CD4-positive, alpha-beta T cell treated with Interleukin-2 at 100 ng/mL for 4 hours (primary cell): ENCODE data around the gene ZSWIM8.
"Not testable (repeated sequence)": the region's sequence is repeated elsewhere in the genome, so short reads cannot be mapped to it uniquely, and the experiment has no call there.

ENCODE experiments used
- DNase-seq: peaks from one replicate; pipeline ENCODE4 v3.0.0-alpha.2; 2020; ENCODE audit warnings: low spot score

Gene ZSWIM8

DNA sequence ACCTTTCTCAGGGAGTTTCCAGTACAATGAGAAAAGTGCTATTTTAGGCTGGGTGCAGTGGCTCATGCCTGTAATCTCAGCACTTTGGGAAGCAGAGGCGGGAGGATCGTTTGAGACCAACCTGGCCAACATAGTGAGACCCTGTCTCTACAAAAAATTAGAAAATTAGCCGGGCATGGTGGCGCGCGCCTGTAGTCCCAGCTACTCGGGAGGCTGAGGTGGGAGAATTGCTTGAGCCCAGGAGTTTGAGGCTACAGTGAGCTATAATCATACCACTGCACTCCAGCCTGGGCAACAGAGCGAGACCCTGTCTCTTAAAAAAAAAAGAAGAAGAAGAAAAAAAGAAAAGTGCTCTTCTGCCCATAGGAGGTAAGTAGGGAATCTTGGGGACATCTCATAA is 10.6 kb downstream of the ZSWIM8 start:
- DNase-seq: not testable (repeated sequence)

GRCh38 chr10:73796766-73797165 is 11.4 kb downstream of the ZSWIM8 start:
- no peak for DNase-seq

GRCh38 chr10:73797324-73798025 is 12.1 kb downstream of the ZSWIM8 start:
- no peak for DNase-seq

GRCh38 chr10:73798087-73798486 is 12.7 kb downstream of the ZSWIM8 start:
- DNase-seq: no peak

GRCh38 chr10:73798927-73799560 is 13.6 kb downstream of the ZSWIM8 start:
- DNase-seq: no peak

DNA sequence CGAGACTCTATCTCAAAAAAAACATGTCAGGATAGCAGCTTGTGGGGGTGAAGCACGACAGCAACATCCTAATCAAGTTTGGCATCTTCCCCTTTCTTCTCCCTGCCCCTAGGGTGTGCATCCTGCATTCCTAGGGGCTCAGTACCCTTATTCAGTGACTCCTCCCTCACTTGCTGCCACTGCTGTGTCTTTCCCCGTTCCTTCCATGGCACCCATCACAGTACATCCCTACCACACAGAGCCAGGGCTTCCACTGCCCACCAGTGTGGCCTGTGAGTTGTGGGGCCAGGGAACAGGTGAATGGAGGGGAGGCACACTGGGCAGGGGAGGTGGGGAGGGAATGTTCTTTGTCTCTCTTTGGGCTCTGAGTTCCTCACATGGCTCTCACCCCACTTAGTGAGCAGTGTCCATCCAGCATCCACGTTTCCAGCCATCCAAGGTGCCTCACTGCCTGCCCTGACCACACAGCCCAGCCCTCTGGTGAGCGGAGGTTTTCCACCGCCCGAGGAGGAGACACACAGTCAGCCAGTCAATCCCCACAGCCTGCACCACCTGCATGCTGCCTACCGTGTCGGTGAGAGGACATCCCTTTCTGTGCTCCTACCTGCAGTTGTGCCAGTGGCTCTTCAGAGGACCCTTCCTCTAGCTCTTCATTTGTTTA is 14.6 kb downstream of the ZSWIM8 start:
- no peak for DNase-seq

DNA sequence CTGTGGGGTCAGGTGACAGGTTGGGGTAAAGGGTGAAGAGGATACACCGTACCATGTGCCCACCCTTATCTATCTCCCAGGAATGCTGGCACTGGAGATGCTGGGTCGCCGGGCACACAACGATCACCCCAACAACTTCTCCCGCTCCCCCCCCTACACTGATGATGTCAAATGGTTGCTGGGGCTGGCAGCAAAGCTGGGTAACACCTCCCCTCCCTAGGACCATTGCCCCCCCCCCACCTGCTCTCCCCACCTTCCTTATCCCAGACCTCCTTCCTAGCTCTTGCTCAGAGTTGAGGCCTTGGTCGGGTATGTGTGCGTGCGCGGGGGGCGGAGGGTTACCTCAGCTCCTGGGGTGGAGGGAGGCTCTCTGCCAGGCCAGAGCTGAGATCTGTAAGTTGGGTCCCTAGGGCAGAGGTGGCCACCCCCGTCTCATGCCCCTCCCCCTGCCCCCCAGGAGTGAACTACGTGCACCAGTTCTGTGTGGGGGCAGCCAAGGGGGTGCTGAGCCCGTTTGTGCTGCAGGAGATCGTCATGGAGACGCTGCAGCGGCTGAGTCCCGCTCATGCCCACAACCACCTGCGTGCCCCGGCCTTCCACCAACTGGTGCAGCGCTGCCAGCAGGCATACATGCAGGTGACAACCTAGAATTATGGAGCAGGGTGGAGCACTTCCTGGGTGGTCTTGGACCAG is 15.3 kb downstream of the ZSWIM8 start:
- DNase-seq: no peak

DNA sequence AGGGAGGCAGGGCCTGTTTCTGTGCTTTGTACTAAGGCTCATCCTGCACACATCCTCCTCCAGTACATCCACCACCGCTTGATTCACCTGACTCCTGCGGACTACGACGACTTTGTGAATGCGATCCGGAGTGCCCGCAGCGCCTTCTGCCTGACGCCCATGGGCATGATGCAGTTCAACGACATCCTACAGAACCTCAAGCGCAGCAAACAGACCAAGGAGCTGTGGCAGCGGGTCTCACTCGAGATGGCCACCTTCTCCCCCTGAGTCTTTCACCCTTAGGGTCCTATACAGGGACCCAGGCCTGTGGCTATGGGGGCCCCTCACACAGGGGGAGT is 15.8 kb downstream of the ZSWIM8 start:
- DNase-seq: no peak

- no peak for DNase-seq
Observed at GRCh38 chr10:73802276-73802991, 17.0 kb downstream of the ZSWIM8 start.

GRCh38 chr10:73803680-73804286 is 18.4 kb downstream of the ZSWIM8 start:
- no peak for DNase-seq

DNA sequence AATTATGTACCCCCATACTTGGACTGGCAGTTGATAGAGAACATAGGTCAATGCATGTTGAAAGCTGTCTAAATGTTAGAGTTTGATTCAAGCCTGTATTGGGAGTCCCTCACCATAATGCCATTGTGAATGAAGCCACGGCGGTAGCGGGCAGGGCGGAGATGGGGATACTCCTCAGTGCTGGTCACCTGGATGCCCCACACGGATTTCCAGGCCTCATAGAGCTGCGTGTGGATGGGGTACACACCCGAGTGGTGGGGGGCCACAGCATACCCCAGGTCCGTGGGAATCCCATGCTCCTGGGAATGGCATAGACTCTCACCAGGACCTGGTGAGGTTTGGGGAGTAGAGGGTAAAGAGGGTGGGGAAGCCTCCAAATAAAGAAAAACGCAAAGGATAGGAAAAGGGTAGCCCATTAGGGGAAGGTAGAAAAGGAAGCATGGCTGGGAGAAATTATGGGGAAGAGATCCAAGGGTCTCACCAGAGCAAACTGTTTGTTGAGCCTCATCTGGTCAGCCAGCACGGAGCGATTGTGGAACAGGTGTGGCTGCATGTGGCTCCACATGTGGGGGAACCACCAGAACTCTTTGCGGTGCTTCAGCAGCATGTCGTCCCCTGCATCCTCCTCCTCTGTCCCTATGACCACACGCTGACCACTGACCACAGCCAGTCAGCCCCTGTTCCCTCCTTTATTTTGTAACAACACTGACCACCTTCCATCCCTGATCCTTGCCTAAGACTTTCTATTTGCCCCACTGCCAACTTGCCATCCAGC is 21.0 kb downstream of the ZSWIM8 start:
- no peak for DNase-seq

DNA sequence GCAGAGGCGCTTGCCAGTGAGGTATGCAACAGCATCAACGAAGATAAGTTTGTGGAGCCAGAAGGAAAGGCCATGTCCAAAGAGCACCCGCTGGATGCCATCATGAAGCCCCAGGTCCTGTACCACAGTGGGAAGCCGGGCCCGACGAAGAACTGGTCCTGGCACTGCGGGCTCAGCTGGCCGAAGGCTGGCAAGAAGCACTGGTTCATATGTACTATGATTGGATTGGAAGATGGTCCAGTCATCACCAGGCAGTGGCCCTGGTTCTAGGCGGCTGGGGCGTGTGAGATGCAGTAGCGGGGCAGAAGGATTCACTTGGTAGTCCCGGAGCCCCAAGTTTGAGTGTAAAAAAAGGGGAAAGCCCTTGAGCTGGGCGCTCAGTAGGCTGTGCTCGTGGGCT is 22.1 kb downstream of the ZSWIM8 start:
- no peak for DNase-seq

- no peak for DNase-seq
Observed at GRCh38 chr10:73808021-73808815, 22.8 kb downstream of the ZSWIM8 start.

GRCh38 chr10:73809061-73809818 is 23.8 kb downstream of the ZSWIM8 start:
- no peak for DNase-seq

GRCh38 chr10:73810358-73810734 is 24.9 kb downstream of the ZSWIM8 start:
- DNase-seq: peak; percentile 16

- DNase-seq: peak; percentile 52
Observed at GRCh38 chr10:73810735-73811465, 25.5 kb downstream of the ZSWIM8 start.

DNA sequence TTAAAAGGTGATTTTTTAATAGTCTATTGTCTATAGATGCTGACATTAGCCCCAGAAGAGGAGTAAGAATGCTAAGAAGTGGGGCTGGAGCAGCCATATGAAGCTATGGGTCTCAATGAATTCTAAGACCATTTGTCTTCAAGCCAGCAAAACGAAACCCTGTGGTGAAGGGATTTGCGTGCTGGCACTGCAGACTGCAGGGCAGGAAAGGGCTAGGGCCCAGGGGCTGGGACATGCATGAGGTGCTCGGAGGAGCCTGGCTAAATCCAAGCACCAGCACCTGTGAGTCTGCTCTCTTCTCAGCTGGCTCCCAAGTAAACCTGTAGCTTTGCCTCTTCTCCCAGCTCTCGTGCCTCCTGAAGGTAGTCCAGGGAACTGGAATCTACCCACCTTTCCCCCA is 27.3 kb downstream of the ZSWIM8 start:
- DNase-seq: no peak

DNA sequence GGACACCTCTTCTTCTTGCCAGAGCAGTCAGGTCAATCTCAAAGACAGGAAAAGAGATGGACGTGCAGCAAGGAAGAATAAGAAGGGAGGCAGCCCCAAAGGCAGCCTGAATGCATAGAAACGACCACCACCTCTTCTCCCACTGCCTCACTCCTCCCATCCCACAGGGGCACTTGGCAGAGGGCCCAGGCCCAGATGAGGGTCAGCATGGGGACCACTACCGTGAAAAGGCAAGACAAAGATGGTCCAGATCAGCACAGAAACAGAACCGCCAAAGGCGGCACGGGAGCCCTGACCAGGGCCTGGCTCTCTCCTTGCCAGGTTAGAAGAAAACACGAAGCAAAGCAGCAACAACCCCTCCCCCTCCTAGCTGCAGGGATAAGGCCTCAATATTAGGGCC is 27.9 kb downstream of the ZSWIM8 start:
- no peak for DNase-seq
